ENCODE results near the gene APLP2. TPM values are rescaled to one million over a fixed set of nuclear protein-coding genes. Genes with fewer than 3 reads are reported as not detected.

Gene APLP2
- total RNA-seq (2014; rRNA removed; shearing (Covaris generic)) (291 and 322 TPM in 2 replicates), polyA plus RNA-seq (2016; fragmentation: Nextera tagmentation; extraction: Ambion mirVana) (312 and 362 TPM in 2 replicates)
- long read RNA-seq, transcript APLP2-210 (16 exons, 2,530 nt), result major isoform, 8 of 61 reads
- long read RNA-seq, partial matches to known transcripts, result 42 of 61 reads
- long read RNA-seq, other reads (novel, unspliced or antisense), result 7 of 61 reads

DNA sequence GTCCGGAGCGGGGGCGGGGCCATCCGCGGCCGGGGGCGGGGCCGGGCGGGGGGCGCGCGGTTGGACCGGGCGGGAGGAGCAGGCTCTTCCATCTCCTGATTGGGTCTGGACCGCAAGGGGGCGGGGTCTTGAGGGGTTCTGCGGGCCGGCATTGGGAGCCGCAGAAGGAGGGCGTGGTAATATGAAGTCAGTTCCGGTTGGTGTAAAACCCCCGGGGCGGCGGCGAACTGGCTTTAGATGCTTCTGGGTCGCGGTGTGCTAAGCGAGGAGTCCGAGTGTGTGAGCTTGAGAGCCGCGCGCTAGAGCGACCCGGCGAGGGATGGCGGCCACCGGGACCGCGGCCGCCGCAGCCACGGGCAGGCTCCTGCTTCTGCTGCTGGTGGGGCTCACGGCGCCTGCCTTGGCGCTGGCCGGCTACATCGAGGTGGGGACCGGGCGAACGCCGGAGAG is at the start of gene APLP2:
APLP2 (plus strand) TSS at position 236 of the 450 bp plus-strand sequence; CDS start at position 320, 84 bp downstream.
- Histone ChIP-seq H3K4me2 (peak within 1 kb of the TSS; percentile 99), H3K36me3 (ENCODE audit: insufficient read depth) (no peaks in the 10 kb centered on the region), H3F3A (replicated peaks; ENCODE audit: low read depth) (no peaks in the 10 kb centered on the region; the same call in 1 of the 2 replicates), H2AFZ (peak within 1 kb of the TSS; percentile 98), H3K9me2 (ENCODE audit: insufficient read depth) (no peaks in the 10 kb centered on the region), H3K27ac (ENCODE audit: low read depth) (0 out of 2 replicates have a peak within 1 kb of the TSS, but pooled peaks have one; percentile 71), H4K20me1 (replicated peaks; ENCODE audit: insufficient read depth) (peaks cover 23% of the 10 kb centered on the region), H3K79me2 (replicated peaks; ENCODE audit: insufficient read depth) (peaks cover 42% of the 10 kb centered on the region), H3K4me3 (peak within 1 kb of the TSS; percentile 74), H3K4me1 (ENCODE audit: insufficient read depth) (peaks cover 28% of the 10 kb centered on the region), H3K27me3 (ENCODE audit: insufficient read depth) (peaks cover 37% of the 10 kb centered on the region)
- H3K27me3 Mint-ChIP-seq (ENCODE audit: insufficient read depth, low read depth, poor library complexity), result peaks cover 29% of the 10 kb centered on the region
- TF ChIP-seq CREB1 (CRISPR knock-in tag; IDR thresholded peaks at IDR 0.05; ENCODE audit: low read depth), result peak; percentile 58
- TF ChIP-seq, protein P1, sequence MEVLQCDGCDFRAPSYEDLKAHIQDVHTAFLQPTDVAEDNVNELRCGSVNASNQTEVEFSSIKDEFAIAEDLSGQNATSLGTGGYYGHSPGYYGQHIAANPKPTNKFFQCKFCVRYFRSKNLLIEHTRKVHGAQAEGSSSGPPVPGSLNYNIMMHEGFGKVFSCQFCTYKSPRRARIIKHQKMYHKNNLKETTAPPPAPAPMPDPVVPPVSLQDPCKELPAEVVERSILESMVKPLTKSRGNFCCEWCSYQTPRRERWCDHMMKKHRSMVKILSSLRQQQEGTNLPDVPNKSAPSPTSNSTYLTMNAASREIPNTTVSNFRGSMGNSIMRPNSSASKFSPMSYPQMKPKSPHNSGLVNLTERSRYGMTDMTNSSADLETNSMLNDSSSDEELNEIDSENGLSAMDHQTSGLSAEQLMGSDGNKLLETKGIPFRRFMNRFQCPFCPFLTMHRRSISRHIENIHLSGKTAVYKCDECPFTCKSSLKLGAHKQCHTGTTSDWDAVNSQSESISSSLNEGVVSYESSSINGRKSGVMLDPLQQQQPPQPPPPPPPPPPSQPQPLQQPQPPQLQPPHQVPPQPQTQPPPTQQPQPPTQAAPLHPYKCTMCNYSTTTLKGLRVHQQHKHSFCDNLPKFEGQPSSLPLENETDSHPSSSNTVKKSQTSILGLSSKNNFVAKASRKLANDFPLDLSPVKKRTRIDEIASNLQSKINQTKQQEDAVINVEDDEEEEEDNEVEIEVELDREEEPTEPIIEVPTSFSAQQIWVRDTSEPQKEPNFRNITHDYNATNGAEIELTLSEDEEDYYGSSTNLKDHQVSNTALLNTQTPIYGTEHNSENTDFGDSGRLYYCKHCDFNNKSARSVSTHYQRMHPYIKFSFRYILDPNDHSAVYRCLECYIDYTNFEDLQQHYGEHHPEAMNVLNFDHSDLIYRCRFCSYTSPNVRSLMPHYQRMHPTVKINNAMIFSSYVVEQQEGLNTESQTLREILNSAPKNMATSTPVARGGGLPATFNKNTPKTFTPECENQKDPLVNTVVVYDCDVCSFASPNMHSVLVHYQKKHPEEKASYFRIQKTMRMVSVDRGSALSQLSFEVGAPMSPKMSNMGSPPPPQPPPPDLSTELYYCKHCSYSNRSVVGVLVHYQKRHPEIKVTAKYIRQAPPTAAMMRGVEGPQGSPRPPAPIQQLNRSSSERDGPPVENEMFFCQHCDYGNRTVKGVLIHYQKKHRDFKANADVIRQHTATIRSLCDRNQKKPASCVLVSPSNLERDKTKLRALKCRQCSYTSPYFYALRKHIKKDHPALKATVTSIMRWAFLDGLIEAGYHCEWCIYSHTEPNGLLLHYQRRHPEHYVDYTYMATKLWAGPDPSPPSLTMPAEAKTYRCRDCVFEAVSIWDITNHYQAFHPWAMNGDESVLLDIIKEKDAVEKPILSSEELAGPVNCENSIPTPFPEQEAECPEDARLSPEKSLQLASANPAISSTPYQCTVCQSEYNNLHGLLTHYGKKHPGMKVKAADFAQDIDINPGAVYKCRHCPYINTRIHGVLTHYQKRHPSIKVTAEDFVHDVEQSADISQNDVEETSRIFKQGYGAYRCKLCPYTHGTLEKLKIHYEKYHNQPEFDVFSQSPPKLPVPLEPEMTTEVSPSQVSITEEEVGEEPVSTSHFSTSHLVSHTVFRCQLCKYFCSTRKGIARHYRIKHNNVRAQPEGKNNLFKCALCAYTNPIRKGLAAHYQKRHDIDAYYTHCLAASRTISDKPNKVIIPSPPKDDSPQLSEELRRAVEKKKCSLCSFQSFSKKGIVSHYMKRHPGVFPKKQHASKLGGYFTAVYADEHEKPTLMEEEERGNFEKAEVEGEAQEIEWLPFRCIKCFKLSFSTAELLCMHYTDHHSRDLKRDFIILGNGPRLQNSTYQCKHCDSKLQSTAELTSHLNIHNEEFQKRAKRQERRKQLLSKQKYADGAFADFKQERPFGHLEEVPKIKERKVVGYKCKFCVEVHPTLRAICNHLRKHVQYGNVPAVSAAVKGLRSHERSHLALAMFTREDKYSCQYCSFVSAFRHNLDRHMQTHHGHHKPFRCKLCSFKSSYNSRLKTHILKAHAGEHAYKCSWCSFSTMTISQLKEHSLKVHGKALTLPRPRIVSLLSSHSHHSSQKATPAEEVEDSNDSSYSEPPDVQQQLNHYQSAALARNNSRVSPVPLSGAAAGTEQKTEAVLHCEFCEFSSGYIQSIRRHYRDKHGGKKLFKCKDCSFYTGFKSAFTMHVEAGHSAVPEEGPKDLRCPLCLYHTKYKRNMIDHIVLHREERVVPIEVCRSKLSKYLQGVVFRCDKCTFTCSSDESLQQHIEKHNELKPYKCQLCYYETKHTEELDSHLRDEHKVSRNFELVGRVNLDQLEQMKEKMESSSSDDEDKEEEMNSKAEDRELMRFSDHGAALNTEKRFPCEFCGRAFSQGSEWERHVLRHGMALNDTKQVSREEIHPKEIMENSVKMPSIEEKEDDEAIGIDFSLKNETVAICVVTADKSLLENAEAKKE (CRISPR knock-in tag; IDR thresholded peaks at IDR 0.05), result no peak
- TF ChIP-seq ZNF331 (CRISPR knock-in tag; IDR thresholded peaks at IDR 0.05; ENCODE audit: low read depth), result no peak
- TF ChIP-seq, protein P2, sequence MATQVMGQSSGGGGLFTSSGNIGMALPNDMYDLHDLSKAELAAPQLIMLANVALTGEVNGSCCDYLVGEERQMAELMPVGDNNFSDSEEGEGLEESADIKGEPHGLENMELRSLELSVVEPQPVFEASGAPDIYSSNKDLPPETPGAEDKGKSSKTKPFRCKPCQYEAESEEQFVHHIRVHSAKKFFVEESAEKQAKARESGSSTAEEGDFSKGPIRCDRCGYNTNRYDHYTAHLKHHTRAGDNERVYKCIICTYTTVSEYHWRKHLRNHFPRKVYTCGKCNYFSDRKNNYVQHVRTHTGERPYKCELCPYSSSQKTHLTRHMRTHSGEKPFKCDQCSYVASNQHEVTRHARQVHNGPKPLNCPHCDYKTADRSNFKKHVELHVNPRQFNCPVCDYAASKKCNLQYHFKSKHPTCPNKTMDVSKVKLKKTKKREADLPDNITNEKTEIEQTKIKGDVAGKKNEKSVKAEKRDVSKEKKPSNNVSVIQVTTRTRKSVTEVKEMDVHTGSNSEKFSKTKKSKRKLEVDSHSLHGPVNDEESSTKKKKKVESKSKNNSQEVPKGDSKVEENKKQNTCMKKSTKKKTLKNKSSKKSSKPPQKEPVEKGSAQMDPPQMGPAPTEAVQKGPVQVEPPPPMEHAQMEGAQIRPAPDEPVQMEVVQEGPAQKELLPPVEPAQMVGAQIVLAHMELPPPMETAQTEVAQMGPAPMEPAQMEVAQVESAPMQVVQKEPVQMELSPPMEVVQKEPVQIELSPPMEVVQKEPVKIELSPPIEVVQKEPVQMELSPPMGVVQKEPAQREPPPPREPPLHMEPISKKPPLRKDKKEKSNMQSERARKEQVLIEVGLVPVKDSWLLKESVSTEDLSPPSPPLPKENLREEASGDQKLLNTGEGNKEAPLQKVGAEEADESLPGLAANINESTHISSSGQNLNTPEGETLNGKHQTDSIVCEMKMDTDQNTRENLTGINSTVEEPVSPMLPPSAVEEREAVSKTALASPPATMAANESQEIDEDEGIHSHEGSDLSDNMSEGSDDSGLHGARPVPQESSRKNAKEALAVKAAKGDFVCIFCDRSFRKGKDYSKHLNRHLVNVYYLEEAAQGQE (IDR thresholded peaks at IDR 0.05; ENCODE audit: unreplicated experiment), result peak; percentile 38
- TF ChIP-seq POLR2AphosphoS5 (IDR thresholded peaks at IDR 0.05; ENCODE audit: low read depth), result peak; percentile 98
- no peak for TF ChIP-seq ZNF114 (CRISPR knock-in tag; IDR thresholded peaks at IDR 0.05)
- H3K27ac Mint-ChIP-seq, result peak within 1 kb of the TSS; percentile 12; the same call in 1 of the 2 replicates
- H3K4me3 Mint-ChIP-seq, result peak within 1 kb of the TSS; percentile 87
- DNase-seq (ENCODE audit: low spot score), result peak; percentile 100
- H3K4me1 Mint-ChIP-seq, result peaks cover 25% of the 10 kb centered on the region
- H3K9me3 Mint-ChIP-seq, result no peaks in the 10 kb centered on the region
- ATAC-seq, result peak; percentile 68
- H3K36me3 Mint-ChIP-seq (ENCODE audit: low read depth), result no peaks in the 10 kb centered on the region; the same call in 1 of the 3 replicates

All from GM23338 (cell line).